Ramos (cell line): ENCODE measurements around the gene SIGLEC9.

Experiments
- in situ Hi-C: fragments of 300-500 bp; cut with MboI; formaldehyde crosslinking; loops from one replicate; pipeline ENCODE4 v1.14.3; 2022; ENCODE audit warnings: low sequenced_read_pairs; ENCODE audit not compliant: unreplicated experiment

Gene SIGLEC9

GRCh38 chr19:51168564-51169282 lies 44.0 kb downstream of the SIGLEC9 start:
- in situ Hi-C loops = loop anchor here (25.0 kb wide), 1 partner anchor 269 kb away; no protein-coding TSS in a partner anchor

DNA sequence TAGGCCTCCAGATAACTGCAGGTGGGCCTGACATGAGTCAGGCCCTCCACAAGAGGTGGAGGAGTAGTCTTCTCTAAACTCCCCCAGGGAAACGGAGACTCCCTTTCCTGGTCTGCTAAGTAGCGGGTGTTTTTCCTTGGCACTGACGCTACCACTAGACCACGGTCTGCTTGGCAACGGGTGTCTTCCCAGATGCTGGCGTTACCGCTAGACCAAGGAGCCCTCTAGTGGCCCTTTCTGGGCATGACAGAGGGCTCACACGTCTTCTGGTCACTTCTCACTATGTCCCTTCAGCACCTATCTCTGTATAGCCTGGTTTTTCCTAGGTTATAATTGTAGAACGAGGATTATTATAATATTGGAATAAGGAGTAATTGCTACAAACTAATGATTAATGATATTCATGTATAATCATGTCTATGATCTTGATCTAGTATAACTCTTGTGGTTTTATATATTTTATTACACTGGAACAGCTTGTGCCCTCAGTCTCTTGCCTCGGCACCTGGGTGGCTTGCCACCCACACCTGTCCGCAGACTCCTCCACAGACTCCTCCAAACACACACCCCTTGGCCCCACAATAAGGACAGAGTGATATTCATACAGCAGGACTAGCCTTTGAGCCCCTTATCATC lies 44.7 kb downstream of the SIGLEC9 start:
- in situ Hi-C loops = loop anchor here (25.0 kb wide), 1 partner anchor 268 kb away; no protein-coding TSS in a partner anchor

DNA sequence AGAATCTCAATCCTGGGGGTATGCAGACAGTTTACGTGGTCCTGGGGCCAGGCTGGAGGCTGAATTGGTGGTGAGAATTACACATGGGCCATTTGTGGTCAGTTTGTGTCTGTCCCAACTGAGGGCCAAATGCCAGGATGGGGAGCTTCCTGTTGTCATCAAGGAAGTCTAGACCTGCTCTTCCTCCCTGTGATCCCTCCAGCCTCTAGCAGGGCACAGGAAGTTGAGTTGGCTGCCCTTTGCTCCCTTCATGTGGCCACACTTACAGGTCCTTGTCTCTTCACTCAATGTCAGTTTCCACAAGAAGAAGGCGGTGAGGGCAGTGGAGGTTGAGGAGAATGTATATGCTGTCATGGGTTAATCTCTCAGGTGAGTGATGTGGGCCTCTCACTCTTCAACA lies 47.5 kb downstream of the SIGLEC9 start:
- in situ Hi-C loops = loop anchor here (25.0 kb wide), 1 partner anchor 265 kb away; no protein-coding TSS in a partner anchor

GRCh38 chr19:51173681-51174080 lies 49.0 kb downstream of the SIGLEC9 start:
- in situ Hi-C loops = loop anchor here (25.0 kb wide), 1 partner anchor 264 kb away; no protein-coding TSS in a partner anchor

DNA sequence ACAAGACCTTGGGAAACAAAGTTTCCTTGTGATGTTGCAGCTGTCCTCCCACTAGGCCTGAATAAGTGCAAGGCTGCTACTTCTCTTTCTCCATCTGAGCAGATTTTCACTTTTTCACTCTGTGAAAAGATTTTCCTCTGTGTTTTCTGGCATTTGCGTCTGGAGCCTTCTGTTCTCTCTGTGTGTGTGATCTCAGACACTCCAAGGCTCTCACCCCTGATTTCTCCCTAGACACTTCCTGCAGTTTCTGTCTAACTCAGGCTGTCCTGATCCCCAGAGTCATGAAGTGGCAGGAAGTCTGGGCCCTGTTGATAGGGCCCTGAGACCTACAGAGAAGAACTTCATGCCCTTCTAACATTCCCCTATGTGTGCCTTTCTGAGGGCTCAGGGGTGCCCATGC lies 54.5 kb downstream of the SIGLEC9 start:
- in situ Hi-C loops = no loop called here
